Skin of body (tissue), 2 donors: ENCODE measurements around the gene ARFIP1. TPM values are rescaled to one million over a fixed set of nuclear protein-coding genes. Genes with fewer than 3 reads are reported as not detected.
"Not testable (repeated sequence)": the region's sequence is repeated elsewhere in the genome, so short reads cannot be mapped to it uniquely, and the experiment has no call there.

ENCODE experiments used
- DNase-seq: peaks from one replicate; lab custom pipeline; 2025; lab: John Stamatoyannopoulos, UW
- total RNA-seq: library from RNA; depleted of rRNA; stranded (reverse); fragments of >200 nt; gene quantifications from one replicate; pipeline ENCODE4 v1.2.3, GENCODE V29; 2014

ARFIP1 gene
- total RNA-seq, 1 donor from 2014 or later: 41.2 TPM

GRCh38 chr4:152843481-152844090 lies 63.8 kb downstream of the ARFIP1 start:
- no peak for DNase-seq

- DNase-seq: no peak
Observed at GRCh38 chr4:152847376-152847775, 67.6 kb downstream of the ARFIP1 start.

GRCh38 chr4:152848508-152848907 lies 68.8 kb downstream of the ARFIP1 start:
- DNase-seq: no peak

DNA sequence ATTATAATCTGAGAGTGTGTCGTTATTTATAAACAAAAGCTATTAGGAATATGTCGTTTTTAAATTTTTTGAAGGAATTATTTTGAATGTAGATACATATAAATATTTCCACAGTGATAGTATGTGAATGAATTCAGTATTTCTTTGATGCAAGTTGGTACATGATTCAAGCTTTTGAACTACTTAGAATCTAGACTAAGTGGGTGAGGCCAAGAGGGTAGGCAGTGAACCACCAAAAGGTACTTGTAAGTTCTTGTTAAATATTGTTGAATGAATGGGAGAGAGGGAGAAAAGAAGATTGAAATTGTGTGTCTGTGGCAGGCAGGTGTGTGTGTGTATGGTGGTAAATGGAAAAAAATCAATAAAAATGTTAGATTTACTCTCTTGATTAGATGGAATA lies 69.6 kb downstream of the ARFIP1 start:
- DNase-seq: no peak

DNA sequence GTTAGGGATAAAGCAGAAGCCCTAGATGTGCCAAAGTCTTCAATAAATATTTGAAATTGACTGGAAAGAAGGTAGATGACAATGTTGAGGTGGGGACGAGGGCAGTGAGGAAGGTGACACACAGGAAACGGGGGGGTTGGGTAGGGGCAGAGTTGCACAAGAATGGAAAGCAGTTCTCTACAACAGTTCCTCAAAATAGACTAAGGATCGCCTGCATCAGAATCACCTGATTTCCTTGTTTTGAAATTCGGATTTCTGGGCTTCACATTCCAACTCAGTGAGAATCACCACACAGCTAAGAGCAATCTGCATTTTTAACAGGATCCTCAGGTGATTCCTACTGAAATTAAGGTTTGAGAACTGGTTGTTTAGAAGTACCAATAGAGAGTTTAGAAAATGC lies 70.6 kb downstream of the ARFIP1 start:
- no peak for DNase-seq

DNA sequence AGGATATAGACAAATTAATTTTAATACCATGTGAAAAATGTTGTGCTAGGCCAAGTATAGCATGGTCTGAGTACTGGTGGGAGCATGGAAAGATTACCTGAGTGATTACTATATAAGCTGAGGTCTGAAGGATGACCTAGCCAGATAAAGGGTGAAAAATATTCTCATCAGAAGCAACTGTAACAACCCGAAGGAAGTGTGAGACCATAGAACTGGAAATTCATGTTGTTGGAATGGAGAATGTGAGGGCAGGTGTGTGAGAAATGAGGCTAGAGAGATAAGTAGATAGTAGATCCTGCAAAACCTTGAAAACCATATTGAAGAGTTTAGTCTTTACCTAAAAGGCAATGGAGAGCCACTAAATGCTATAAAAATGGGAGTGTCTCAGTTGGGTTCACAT lies 71.5 kb downstream of the ARFIP1 start:
- no peak for DNase-seq

- DNase-seq: no peak
Observed at GRCh38 chr4:152853293-152853692, 73.5 kb downstream of the ARFIP1 start.

GRCh38 chr4:152854016-152854415 lies 74.3 kb downstream of the ARFIP1 start:
- not testable (repeated sequence) for DNase-seq

- DNase-seq: no peak
Observed at GRCh38 chr4:152856960-152857359, 77.2 kb downstream of the ARFIP1 start.

DNA sequence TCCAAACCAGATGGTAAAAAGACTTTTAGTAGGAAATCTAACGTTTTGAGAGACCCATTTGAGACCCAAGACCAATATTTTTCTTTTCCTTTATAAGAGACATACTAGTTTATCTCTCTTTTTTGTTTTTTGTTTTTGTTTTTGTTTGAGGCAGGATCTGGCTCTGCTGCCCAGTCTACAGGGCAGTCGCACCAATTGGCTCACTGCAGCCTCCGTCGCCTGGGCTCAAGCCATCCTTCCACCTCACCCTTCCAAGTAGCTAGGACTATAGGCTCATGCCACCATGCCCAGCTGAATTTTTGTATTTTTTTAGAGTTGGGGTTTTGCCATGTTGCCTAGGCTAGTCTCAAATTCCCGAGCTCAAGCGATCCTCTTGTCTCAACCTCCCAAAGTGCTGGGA lies 79.2 kb downstream of the ARFIP1 start:
- no peak for DNase-seq

- DNase-seq: no peak
Observed at GRCh38 chr4:152860046-152860445, 80.3 kb downstream of the ARFIP1 start.

- DNase-seq: no peak
Observed at GRCh38 chr4:152862608-152863007, 82.9 kb downstream of the ARFIP1 start.

- no peak for DNase-seq
Observed at GRCh38 chr4:152864361-152864760, 84.6 kb downstream of the ARFIP1 start.

DNA sequence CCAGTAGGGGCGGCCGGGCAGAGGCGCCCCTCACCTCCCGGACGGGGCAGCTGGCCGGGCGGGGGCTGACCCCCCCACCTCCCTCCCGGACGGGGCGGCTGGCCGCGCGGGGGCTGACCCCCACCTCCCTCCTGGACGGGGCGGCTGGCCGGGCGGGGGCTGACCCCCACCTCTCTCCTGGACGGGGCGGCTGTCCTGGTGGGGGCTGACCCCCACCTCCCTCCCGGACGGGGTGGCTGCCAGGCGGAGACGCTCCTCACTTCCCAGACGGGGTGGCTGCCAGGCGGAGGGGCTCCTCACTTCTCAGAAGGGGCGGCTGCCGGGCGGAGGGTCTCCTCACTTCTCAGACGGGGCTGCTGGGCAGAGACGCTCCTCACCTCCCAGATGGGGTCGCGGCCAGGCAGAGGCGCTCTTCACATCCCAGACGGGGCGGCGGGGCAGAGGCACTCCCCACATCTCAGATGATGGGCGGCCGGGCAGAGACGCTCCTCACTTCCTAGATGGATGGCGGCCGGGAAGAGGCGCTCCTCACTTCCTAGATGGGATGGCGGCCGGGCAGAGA lies 86.8 kb downstream of the ARFIP1 start:
- not testable (repeated sequence) for DNase-seq

GRCh38 chr4:152870606-152871005 lies 90.9 kb downstream of the ARFIP1 start:
- DNase-seq: no peak

GRCh38 chr4:152875261-152875660 lies 95.5 kb downstream of the ARFIP1 start:
- no peak for DNase-seq

- DNase-seq: no peak
Observed at GRCh38 chr4:152877868-152878267, 98.1 kb downstream of the ARFIP1 start.

- no peak for DNase-seq
Observed at GRCh38 chr4:152880263-152880662, 100.5 kb downstream of the ARFIP1 start.

GRCh38 chr4:152881974-152882373 lies 102.2 kb downstream of the ARFIP1 start:
- no peak for DNase-seq

GRCh38 chr4:152885185-152885584 lies 105.4 kb downstream of the ARFIP1 start:
- DNase-seq: no peak

DNA sequence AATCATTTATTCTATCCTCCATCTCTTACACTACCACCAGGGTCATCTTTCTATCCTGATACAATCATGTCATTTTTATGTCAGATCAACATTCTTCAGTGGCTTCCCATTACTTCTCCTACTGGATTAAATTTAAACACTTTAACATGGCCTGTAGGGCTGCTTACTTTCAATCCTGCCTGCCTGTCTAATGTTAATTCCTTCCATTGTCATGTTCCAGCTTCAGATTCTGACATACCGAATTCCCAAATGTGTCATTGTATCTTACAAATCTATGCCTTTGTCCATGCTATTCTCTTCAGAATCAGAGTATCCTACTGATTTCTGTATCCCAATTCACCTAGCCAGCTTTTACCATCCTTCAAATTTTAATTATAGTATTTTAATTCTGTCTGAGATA lies 106.4 kb downstream of the ARFIP1 start:
- no peak for DNase-seq

DNA sequence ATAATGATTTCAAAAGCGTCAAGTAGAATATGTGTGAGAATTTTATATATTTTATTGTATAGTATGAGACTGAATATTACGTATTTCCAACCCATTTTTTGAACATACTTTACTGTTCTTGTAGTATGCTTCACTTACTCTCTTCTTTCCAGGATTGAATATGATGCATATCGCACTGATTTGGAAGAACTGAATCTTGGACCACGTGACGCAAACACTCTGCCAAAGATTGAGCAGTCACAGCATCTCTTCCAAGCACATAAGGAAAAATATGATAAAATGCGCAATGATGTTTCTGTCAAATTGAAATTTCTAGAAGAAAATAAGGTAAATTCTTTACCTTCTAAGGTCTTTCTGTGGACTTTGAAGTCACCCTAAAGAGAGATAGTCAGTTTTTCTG lies 108.2 kb downstream of the ARFIP1 start:
- no peak for DNase-seq

- DNase-seq: no peak
Observed at GRCh38 chr4:152892974-152893373, 113.2 kb downstream of the ARFIP1 start.

GRCh38 chr4:152894673-152895072 lies 114.9 kb downstream of the ARFIP1 start:
- no peak for DNase-seq
